GM19238 (cell line): ENCODE data around the gene MDK.

Source experiments
- DNase-seq: peaks from one replicate; pipeline ENCODE4 v3.0.0; 2011; ENCODE audit warnings: low spot score; ENCODE audit not compliant: insufficient read length

The MDK gene

DNA sequence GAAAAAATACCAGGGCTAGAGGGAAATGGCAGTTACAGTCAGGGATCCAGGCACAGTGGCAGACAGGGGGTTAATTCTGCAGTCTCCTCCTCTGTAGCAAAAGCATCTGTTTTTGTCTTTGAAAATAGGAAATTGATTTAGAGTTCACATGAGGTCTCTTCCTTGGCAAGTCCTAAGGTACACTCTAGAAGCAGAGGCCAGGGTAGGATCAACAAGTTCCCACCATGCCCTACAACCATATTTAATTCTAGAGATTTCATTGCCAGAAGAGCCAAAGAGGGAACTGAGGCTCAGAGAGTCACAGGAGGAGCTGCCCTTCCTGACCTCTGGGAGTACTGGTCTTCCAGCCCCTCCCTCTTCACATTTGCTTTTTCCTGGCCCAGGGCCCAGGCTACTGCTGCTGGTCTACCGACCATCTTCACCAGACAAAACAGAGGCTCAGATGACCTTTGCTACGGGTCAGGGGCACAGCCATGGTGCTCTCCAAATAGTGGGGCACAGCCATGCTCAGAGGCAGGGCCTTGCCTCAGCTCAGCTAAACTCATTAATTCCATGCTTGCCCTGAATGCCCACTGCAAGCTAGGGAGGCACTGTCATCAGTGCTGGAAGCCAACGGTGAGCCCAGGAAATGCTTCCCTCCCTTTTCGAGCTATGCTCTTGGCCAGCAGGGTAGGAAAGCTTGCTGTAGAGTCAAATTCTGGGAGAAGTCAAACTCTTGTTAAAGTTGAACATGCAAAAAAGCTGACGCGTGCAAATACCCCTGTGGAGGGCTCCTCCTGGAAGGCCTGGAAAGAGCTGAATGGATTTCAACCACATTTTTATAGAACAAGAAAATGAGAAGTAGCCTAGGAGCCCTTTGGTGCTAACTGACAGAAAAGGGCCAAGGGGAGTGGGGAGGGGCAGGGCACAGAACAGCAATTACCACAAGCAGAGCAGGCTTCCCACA, 21.8 kb downstream of the MDK start:
- DNase-seq, result no peak

DNA sequence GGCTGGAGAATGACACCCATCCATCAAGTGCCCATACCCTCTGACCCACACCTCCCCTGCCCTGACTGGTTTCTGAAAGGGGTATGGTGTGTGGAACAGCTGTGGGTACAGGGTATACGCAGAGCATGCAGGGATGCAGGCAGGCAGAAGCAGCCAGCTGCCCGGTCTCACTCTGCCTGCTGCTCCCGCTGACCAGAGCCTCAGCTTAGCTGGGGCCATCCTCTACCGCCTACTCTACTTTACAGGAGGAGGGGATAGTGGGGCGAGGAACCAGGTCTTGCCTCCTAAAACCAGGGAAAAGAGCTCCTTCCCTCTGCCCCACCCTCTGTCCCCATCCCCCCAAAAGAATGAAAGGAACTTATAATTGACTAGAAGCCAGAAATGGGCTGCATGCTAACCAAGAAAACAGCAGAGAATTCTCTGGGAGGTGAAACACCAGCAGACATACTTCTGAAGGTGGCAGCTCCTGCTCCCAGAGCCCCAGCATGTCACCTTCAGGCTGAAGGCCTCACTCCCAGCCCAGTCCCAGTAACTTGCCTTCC, 23.1 kb downstream of the MDK start:
- no peak for DNase-seq

DNA sequence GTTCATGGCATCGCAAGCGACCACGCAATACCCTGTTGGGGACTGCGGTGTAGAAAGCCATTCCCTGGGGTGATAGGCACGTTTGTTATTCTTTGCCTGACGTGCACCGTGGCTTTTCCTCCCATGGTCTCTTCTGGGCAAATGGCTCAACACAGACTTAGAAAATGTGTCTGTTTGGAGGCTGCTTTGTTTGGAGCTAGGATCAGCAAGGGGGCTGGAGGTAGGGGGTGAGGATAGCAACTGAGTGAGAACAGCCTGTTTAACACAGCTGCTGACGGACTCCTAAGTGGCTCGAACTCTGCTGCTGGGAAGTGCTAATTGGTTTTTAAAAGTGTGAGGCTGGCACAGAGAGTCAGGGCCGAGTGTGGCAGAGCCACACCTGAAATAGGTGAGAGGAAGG, 26.2 kb downstream of the MDK start:
- DNase-seq, result no peak

DNA sequence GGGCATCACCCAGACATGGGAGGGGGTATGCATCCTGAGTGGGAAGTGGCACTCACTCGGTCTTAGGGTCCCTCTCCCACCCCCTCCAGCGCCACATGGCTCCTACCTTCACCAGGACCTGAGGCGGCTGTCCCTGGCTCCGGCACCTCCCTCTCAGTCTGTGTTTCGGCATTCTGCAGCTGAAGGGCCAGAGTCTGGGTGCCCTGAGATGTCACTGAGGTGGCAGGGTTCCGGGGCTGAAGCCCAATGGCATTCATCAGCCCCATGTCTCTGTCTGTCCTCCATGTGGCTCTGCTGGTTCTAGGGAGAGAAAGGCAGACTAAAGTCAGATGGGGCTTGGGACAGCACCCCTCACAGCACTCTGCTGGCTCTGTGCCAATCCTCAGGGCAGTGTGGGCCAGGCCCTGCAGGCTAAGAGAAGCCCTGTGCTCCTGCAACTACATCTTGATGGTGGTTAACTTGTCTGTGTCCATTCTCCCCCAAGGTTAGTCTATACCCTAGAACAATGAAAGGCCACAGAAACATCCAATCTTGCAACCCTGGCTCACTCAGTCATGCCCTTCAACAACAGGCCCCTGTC, 27.0 kb downstream of the MDK start:
- no peak for DNase-seq

DNA sequence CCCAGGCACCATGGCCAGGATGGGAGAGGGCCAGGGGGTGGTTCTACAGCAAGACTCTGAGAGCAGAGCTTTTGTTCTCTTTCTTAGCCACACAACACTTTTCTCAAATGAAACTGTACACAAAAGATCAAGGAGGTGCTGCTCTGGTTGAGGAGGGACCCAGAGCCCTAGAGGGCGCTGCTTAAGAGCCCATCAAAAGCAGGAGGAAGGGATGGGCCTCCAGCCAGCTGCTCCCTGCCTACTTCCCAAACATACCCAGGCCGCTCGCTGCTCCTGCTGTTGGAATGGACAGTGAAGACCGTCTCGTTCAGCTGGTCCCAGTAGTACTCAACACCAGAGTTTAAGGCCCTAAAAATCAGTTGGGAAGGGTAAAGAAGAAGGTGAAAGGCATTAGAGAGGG, 28.6 kb downstream of the MDK start:
- DNase-seq, result no peak

DNA sequence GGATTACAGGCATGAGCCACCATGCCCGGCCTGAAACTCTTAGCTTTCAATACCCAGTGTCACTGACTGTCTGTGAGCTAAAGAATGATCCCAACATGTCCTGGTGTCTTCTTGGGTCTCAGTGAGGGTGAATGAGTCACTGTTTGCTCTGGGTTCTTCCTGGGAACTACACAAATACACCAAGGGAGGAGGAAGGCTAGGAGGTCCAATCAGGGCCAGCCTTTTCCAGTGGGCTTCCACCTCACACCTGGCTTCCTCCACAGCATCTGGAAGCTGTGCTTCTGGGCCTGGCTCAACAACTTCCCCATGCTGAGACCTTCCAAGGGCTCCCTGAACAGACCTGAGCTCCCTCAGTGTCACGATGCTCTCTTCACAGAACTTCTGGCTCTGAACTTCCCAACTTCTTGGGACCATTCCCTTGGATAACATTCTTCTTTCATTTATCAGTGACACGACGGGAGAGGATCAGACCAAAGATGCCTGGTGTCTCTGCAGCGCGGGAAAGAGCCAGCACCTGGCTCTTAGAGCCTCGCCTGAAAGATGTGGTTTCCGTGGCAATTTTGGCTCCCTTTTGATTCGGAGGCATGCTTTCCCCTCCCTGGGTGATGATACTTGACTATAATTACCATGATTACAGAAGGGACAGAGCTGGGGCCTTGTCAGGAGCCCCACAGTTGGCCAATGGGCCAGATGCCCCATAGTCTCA, 32.4 kb downstream of the MDK start:
- no peak for DNase-seq

DNA sequence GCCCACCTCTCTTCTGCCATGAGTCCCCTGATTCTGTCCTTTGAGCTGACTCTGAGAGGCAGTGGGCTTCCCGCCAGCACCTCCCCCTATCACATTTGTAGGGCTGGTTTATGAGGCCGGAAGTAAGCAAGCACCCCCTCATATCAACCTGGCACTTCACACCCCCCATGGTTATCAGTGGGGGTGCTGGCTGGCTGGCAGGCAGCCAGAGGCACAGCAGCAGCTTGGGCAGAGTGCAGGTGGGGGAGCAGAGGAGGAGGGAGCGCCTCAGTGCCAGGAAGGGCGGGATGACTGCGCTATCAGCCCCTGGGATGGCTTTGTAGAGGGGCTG, 33.0 kb downstream of the MDK start:
- no peak for DNase-seq

DNA sequence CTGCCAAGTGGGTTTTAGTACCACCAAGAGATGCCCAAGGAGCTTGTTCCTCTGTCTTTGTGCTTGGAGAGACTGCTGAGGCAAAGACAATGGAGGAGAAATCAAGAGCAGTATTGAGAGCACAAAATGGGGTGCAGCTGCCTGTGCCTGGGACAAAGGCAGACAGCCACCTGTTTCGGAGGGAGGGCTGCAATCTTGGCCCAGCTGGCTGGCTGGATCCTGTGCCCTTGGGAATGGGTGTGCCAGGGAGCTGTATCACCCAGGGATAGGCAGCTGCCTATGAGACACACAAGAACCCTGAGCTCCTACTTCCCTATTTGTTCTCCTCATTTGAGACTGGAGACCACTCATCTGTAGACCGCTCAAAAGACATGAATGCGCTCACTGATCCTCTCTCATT, 33.4 kb downstream of the MDK start:
- no peak for DNase-seq

DNA sequence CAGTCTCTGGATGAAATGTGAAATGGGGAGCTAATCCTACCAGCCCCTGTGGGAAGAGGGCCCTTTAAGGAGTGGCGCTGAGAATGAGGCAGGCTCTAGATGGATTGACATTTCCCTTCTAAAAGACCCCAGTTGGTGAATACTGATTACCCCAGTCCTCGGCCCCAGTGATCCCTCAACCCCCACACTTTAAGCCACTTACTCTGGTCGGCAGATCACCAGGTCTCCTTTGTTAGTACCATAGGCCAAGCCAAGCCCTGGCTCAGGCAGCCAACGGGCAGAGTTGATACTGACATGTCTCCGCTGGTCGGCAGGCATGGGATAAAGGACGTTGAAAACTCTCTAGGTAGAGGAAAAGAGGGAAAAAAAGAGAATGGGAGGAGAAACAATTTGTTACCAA, 36.2 kb downstream of the MDK start:
- DNase-seq, result no peak

DNA sequence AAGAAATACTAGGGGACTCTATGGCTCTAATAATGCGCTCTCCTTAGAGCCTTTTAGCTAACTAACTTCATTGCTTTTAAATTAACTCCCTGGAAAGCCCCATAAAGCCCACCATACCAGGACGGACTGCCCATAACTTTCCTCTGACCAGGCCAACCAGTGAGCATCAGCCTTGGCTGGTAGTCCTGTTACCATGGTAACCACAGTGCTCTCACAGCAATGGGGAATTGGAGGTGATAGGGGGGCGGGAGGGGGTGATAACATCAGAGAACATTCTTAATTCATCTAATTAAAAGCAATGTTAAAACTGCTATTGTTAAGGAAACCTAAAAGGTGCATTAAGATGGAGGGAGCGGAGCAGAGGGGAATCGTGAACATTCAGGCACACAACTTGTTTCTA, 37.3 kb downstream of the MDK start:
- no peak for DNase-seq

DNA sequence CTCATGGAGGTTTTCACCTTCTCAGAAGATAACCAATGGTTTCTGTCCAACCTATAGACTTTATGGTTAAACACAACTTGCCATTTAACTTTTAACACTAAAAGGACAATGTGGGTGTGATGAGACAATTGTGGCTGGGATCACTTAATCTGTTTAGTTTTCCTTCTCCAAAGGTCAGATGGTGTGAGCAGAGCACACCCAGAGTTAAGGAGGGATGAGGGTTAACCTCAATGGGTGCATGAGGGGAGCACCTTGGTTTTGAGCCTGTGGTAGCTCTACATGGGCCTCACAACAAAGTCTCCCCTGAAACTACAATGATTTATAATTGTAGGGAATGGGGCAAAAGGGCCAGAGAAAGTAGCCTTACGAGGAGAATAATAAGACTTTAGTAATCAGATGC, 39.0 kb downstream of the MDK start:
- no peak for DNase-seq

DNA sequence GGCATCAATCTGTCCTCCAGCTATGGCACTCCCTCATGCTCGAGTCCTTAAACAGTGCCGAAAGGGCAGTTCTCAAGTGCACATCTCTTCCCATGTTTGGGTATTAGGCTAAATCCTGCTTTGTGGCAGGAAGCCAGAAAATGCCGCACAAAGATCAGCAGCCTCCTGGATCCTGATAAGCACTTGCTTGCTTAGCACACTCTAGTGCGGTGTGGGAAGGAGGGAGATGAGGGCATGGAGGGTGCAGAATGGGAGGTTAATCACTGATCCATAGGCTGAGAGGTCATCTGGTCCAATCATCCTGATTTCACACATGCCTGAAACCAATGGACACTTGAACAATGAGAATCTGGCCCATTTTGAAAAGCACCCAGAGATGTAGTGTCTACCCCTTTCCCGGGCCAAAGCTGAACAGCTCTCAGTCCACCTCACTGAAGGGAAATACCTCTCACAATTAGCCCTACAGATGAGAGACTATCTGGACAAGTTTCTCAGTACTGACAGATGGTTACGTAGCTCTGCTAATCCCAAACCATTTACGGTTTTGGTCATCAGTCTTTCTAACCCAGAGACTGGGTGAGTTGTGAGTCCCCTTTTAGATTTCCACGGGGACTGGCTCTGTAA, 39.9 kb downstream of the MDK start:
- no peak for DNase-seq

DNA sequence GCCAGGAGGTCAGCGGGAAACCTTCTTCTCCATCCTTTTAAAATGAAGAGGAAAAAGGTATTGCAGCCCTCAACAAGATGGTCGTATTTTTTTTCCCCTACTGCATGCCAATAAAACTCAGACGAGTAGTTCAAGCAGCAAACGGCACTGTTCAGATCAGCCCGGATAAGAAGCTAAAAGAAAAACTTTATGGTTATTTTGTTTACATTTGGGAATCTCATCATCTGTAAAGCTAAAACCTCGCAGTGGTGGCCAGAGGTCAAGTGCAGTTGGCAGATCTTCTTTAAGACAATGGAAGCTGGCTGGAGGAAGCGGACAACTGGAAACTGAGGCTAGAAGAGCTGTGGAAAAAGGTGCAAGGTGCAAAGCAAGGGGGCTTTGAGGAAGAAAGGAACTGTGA, 41.1 kb downstream of the MDK start:
- DNase-seq, result no peak

DNA sequence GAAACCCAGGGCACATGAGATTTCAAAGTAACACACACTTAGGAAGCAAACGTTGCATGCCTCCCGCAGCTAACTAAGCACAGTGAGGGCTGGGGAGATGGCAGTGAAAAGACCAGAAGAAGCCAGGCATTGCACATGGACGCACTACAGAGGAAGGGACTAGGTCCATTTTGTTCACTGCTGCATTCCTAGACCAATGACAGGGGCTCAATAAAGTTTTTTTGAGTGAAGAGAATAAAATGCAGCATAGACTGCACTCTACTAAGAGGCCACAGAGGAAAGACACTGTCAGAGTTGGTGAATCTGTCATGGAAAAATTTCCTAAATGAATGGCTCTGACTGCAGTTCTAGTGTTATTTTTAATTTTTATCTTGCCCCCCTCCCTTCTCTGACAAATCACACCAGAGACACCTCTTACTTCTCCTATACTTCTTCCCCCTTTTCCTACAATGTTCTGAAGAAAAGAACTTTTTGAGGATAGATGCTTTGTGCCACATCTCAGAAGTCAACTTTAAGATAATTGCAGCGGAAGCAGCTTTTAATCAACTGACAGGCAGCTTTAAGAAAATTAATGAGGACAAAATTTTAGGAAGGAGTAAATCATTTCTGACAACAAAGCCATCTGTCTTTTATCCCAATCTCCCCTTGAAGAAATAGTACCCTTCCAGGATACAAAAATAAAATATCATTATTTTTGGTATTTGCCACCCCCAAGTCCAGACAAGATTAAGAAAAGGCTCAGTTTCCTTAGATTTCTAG, 44.9 kb downstream of the MDK start:
- DNase-seq, result no peak

DNA sequence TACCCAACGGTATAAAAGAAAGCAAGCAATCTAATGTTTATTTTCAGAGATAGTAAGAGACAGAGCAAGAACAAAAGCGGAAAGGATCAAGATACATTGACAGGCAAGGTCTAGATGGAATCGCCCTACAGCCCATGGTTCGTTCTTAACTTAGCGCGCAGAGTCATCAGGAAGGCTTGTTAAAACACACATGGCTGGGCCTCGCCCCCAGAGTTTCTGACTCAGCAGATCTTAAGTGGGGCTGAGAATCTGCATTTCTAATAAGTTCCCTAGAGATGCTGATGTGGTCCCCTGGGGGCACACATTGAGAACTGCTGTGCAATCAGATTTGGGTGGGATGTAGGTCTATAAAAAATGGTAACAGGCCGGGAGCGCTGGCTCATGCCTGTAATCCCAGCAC, 45.9 kb downstream of the MDK start:
- DNase-seq, result no peak

DNA sequence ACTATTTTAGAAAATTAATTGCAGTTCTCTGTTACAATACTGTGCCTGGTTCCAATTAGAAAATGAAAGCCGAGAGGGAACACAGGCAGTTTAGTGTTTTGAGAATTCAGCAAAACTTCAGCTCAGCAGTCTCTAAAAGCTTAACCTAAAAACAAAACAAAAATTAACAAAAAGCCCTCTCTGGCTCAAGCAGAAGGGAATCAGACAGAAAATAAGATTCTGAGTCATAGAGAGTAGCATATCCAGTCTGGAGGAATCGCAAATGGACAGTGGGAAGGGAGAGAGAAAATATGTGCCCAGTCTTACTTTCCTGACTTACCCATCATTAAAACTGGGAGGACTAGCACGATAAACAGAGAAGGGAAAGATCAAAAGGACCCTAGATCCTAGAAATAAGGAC, 48.2 kb downstream of the MDK start:
- DNase-seq, result no peak

DNA sequence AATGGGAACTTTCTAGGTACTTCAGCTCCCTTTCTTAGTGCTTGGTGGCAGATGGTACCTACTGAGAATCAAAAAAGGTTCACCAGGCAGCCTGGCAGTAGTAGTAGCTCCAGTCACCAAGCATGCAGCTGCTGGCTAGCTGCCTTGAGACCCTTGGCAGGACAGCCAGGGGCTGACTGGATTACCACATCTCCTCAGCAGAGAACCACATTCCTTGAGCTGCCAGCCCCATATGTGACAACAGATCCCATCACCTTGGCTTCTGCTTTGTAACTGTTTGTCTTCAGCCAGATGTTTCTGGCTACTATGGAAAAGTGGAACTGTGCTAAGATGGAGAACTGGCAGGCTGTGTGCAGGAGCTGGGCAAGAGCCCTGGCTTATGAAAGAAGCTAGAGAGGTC, 49.7 kb downstream of the MDK start:
- no peak for DNase-seq
